GM21367 (cell line): ENCODE results near the gene MTHFD2L.
A peak's percentile ranks its signal among the peaks of the same experiment; 100 is the strongest.
"Not testable (repeated sequence)": the region's sequence is repeated elsewhere in the genome, so short reads cannot be mapped to it uniquely, and the experiment has no call there.

Source experiments
- ATAC-seq: cut with Tn5 transposase; IDR thresholded peaks from one replicate; pipeline ENCODE4 v1.9.1; 2021; ENCODE audit not compliant: unreplicated experiment

MTHFD2L gene

GRCh38 chr4:74181219-74181618, 23.3 kb downstream of the MTHFD2L start:
- ATAC-seq: no peak

DNA sequence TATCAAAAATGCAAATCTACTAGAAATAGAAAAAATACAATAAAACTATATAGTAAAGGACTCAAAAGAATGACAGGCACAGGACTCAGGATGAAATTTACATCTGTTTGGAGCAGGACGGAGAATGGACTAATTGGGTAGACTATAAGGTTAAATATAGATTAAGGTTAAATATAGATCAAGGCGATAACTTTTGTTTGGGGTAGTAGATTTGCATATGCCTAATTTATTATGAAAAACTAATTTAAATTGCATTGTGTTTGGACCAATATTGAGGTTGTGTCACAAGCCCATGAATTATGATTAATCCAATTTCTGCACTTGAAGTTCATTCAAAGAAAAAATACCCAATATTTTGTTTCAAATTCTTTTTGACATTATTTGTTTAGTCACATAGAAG, 31.0 kb downstream of the MTHFD2L start:
- ATAC-seq: no peak

- no peak for ATAC-seq
Measured at GRCh38 chr4:74189331-74190043, 31.6 kb downstream of the MTHFD2L start.

DNA sequence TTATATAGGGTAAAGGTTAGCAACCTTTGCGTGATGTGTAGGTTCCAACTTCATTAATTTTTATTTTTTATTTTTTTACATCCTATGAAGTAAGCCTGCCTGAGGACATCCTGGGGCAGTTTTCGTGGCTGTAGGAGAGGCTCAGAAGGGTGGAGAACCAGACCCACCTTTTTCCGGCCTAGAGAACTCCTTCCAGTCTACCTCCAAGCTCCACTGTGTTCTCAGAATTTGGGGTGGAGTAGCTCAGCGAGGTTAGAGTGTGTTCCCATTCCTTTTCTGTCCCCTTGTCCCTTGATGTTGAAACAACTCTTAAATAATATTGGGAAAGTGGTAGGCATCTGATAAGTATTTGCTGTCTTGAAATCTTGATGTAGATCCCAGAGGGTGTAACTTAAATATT, 32.4 kb downstream of the MTHFD2L start:
- no peak for ATAC-seq

DNA sequence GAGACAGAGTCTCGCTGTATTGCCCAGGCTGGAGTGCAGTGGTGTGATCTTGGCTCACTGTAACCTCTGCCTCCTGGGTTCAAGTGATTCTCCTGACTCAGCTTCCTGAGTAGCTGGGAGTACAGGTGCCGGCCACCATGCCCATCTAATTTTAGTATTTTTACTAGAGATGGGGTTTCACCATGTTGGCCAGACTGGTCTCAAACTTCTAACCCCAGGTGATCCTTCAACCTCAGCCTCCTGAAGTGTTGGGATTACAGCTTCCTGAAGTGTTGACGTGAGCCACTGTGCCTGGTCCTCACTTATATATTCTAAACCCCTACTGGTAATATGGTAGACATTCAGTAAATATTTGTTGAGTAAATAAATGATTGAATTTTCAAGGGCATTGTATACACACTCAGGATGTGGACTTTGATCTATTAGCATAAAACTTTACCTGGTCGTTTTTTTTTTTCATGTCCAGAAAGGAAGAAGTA, 33.0 kb downstream of the MTHFD2L start:
- no peak for ATAC-seq

GRCh38 chr4:74197080-74197479, 39.2 kb downstream of the MTHFD2L start:
- no peak for ATAC-seq

DNA sequence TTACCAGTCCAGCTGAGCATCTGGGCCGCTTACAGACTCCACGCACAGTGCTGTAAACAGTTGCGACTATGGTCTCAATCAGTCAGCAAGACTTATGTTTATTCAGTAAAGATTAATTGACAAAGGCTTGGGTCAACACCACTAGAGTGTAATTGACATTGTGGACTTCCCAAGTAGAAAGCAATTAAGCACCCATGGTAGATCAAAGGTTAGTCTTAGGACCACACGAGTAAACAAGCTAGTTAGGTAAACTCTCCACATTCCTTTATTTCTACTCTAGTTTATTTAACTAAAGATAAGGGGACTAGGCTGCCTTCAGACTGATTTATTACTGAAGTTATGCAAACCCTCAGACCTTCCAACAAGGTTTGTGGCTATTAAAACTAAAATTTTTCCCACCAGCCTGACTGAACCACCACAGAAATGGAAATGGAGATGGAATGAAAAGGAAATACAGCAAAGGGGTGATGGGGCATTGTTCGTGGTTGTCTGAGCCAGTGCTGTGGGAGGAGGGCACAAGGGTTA, 44.2 kb downstream of the MTHFD2L start:
- no peak for ATAC-seq

- ATAC-seq: no peak
Measured at GRCh38 chr4:74203467-74203866, 45.5 kb downstream of the MTHFD2L start.

- no peak for ATAC-seq
Measured at GRCh38 chr4:74205046-74205445, 47.1 kb downstream of the MTHFD2L start.

- ATAC-seq: no peak
Measured at GRCh38 chr4:74205559-74205958, 47.6 kb downstream of the MTHFD2L start.

DNA sequence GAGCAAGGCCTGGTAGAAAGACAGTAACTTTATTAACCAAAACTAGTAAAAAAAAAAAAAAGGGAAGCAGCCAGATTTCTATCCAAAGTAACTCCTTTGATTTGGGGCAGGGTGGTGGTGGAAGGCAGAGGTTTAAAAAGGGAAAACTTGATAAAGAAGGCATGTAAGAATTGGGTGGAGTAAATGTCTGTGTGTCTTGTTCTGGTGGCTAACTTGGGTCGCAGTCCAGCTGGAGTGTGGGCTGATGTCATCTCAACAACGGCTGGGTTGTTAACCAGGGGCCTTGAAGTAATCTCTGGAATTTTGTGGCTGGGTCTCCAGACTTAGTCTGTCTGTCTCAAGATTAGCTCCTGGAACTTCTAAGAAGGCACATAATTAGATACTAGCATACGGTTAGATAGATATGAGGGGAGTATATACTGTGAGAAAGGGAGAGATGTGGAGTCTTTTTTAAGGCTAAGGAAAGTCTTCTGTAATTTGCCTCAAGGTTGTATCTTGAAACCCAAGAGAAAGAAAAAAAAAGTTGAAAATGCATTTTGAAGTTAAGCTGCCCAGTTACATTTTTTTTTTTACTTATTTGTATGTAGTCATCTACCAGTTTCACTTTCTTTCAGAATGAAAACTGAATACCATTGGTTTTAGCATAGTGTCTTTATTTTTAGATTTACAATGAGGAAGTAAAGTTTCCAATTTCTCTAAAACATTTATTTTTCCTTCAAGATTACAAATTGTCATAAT, 48.3 kb downstream of the MTHFD2L start:
- ATAC-seq: peak; percentile 83

- ATAC-seq: not testable (repeated sequence)
Measured at GRCh38 chr4:74214457-74215159, 56.7 kb downstream of the MTHFD2L start.

DNA sequence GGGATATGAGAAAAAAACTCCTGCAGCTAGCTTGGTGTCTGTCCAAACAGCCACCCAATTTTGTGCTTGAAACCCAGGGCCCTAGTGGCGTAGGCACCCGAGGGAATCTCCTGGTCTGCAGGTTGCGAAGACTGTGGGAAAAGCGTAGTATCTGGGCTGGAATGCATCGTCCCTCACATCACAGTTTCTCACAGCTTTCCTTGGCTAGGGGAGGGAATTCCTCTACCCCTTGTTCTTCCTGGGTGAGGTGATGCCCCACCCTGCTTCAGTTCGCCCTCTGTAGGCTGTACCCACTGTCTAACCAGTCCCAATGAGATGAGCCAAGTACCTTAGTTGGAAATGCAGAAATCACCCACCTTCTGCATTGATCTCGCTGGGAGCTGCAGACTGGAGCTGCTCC, 57.3 kb downstream of the MTHFD2L start:
- not testable (repeated sequence) for ATAC-seq

DNA sequence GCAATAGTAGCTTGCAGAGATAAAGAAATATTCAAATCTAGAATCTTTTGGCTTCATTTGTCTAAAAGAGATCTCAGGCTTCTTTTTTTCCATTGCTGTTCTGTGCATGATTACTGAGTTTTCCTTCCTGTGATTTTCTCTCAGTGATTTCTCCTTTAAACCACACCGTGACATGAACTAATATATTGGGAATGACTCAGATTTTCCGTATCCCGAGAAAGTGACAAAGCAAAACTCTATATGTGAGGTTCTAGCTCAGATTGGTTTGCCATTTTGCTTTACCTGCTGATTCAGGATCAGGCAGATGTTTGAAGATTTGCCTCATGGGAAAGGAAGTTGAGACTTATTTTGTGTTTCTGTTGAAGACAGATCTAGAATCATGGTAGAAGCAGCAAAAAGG, 59.4 kb downstream of the MTHFD2L start:
- no peak for ATAC-seq

DNA sequence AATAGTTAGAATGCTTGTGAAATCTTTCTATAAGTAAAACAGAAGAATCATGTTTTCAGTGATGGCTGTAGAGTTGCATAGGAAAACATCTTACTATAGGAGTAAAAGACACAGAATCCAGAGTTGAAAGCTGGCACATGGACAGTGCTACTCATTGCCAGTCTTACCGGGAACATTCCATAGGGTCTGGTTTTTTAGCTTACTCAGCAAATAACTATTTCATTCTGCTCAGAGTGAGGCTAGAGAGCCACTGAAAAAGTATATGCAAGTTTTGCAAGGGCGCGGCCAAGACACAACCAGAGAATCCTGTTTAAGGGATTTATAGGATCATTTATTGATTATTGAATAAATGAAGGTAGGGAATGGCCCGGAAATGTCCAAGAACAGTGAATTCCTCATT, 60.3 kb downstream of the MTHFD2L start:
- ATAC-seq: no peak

DNA sequence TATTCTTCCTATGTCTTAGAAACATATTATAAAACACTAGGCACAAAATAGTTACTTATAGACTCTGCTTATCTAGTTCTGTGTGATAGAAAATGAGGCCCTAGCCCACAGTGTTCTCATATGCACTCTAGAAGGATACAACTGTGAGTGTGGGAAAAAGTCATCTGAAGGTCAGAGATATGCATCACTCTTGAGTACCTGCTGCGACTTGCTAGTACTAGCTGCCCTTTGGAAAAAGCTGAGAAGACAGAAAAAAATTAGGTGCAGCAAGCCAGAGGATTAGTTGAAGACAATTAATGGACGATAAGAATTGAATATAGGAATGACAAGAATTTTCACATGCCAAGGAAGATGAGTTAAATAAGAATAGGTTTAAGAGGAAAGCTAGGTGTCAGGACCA, 61.3 kb downstream of the MTHFD2L start:
- no peak for ATAC-seq

DNA sequence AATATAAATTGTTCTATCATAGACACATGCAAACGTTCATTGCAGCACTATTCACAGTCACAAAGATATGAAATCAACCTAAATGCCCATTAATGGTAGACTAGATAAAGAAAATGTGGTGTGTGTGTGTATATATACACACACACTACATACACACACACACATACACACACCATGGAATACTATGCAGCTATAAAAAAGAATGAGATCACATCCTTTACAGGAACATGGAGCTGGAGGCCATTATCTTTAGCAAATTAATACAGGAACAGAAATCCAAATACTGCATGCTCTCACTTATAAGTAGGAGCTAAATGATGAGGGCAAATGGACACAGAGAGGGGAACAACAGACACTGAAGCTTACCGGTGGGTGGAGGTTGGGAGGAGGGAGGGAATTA, 65.2 kb downstream of the MTHFD2L start:
- no peak for ATAC-seq

DNA sequence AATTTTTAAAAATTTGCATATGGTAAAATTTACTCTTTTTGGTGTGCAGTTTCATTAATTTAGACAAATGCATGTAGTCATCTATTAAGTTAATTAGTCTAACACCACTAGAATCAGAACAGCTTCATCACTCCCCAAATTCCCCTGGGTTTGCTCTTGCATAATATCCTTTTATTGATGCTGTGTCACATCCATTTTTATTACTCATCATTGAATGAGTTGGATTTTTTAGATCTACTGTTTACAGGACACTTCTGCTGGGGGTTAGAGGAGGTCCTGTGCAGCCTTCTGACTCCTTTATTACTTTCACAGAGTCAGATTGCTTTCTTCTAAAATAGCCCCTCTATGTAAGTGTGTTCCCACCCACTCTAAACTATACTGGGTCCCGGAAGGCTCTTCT, 65.9 kb downstream of the MTHFD2L start:
- no peak for ATAC-seq

GRCh38 chr4:74228691-74229640, 71.0 kb downstream of the MTHFD2L start:
- peak; percentile 85 for ATAC-seq

- ATAC-seq: no peak
Measured at GRCh38 chr4:74230902-74231499, 73.1 kb downstream of the MTHFD2L start.
